GM10266 (cell line): ENCODE results near the gene SMO.
"Not testable (repeated sequence)": the region's sequence is repeated elsewhere in the genome, so short reads cannot be mapped to it uniquely, and the experiment has no call there.

Experiments
- DNase-seq: peaks from one replicate; pipeline ENCODE4 v3.0.0; 2012; ENCODE audit errors: extremely low spot score
- CTCF ChIP-seq: IDR thresholded peaks from 2 replicates; pipeline ENCODE4 v1.5.1; 2012; ENCODE audit warnings: mild to moderate bottlenecking, low read depth; ENCODE audit not compliant: control insufficient read depth, insufficient read depth; ENCODE audit errors: missing control alignments

The SMO gene

GRCh38 chr7:129170441-129171021, 17.9 kb upstream of the SMO start:
- DNase-seq, result no peak
- TF ChIP-seq CTCF, result no peak

GRCh38 chr7:129173861-129174260, 14.6 kb upstream of the SMO start:
- not testable (repeated sequence) for DNase-seq

- DNase-seq, result no peak
- no peak for TF ChIP-seq CTCF
Observed at GRCh38 chr7:129176916-129177710, 11.3 kb upstream of the SMO start.

- no peak for TF ChIP-seq CTCF
- DNase-seq, result no peak
Observed at GRCh38 chr7:129184981-129185670, 3.3 kb upstream of the SMO start.

- TF ChIP-seq CTCF, result no peak
- no peak for DNase-seq
Observed at GRCh38 chr7:129186749-129187260, 1.6 kb upstream of the SMO start.

- DNase-seq, result no peak
- no peak for TF ChIP-seq CTCF
Observed at GRCh38 chr7:129187681-129188371, 607 bp upstream of the SMO start.

GRCh38 chr7:129188892-129189660, 643 bp downstream of the SMO start:
- DNase-seq, result peak; percentile 77
- TF ChIP-seq CTCF, result no peak
